GM12891 (cell line): Measurements from ENCODE around the gene OVCH1.

Experiments used
- POLR2A ChIP-seq: IDR thresholded peaks from 2 replicates; pipeline ENCODE4 v1.6.1; 2011; ENCODE audit warnings: low read depth, low read length, control low read depth
- POLR2AphosphoS5 ChIP-seq: IDR thresholded peaks from 2 replicates; pipeline ENCODE4 v1.6.1; 2011; ENCODE audit warnings: low read depth, low read length, control low read depth
- TAF1 ChIP-seq: IDR thresholded peaks from 2 replicates; pipeline ENCODE4 v1.6.1; 2011; ENCODE audit warnings: low read depth, low read length, control low read depth

- TF ChIP-seq POLR2A (no peak), POLR2AphosphoS5 (no peak), TAF1 (no peak)
Measured at GRCh38 chr12:29499235-29499634, 1.7 kb upstream of the OVCH1 start.
